ENCODE results near the gene VIL1. TPM values are rescaled to one million over a fixed set of nuclear protein-coding genes. Genes with fewer than 3 reads are reported as not detected.

The VIL1 gene
- polyA plus RNA-seq, 1 donor: not detected

DNA sequence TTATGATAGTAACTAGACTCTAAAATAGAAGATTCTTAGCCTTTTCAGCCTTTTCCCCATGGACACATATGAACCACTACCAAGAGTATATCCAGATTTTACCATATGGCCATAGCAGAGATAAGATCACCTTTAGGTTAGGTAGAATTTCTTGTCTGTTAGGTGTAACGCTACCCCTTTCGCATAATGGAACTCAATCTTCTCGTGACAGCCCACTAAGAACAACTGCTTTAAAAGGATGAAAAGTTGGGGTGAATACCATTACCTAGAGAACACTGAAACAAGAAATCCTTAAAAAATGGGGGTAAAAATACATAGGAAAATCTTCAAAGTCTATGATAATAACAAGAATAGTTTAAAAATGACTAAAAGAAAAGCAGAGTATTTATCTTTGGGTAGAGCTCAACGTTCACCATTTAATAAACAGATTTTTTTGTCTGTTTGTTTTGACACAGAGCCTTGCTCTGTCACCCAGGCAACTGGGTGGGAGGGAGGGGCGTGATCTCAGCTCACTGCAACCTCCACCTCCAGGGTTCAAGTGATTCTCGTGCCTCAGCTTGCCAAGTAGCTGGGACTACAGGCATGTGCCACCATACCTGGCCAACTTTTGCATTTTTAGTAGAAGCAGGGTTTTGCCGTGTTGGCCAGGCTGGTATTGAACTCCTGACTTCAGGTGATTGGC, 67.2 kb downstream of the VIL1 start:
- DNase-seq (ENCODE audit: low read depth): no peak

DNA sequence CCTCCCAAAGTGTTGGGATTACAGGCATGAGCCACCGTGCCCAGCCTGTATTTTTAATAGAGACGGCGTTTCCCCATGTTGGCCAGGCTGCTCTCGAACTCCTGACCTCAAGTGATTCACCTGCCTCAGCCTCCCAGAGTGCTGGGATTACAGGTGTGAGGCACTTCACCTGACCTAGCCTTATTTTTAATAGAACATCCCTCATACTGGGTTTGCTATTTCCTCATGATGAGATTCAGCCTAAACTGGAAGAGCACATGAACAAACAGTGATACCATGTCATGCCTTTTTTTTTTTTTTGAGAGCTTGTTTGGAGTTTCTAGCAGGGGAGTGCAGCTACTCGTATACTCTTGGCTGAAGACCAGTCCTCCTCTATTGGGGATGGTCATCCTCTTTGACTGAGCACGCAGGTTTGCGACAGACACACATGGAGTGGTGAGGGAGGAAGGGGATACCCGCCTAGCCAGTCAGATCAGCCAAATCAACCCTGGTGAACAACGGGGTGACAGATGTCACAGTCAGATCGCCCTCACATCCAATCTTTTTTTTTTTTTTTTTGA, 81.7 kb downstream of the VIL1 start:
- DNase-seq (ENCODE audit: low read depth): no peak

DNA sequence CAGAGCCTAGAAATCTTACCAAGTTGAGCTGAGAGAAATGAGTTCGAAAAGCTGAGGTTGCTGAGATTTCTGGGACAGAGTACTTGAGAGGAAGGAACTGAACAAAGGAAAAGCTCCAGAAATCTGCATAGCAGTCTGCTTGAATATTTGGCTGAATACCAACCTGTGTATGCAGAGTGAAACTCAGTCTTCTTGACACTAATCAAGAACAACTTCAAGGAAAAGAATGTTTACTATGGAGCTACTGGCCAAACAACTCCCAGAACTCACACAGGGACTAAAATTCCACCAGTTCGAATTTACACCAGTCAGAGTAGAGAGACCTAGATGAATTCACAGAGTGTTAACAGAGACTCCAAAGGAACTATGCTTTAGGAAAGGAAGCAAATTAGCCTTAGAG, 82.7 kb downstream of the VIL1 start:
- DNase-seq (ENCODE audit: low read depth): peak; percentile 8

Other genes with a start within 250 kb of the VIL1 start
- 205 TPM for gene ARPC2, start 201.9 kb upstream of the VIL1 start, polyA plus RNA-seq (ENCODE audit: insufficient read length)
- 2.3 TPM for gene GPBAR1, start 158.1 kb upstream of the VIL1 start, polyA plus RNA-seq (ENCODE audit: insufficient read length)
- 87.4 TPM for gene AAMP, start 149.0 kb upstream of the VIL1 start, polyA plus RNA-seq (ENCODE audit: insufficient read length)
- 47.4 TPM for gene PNKD, start 148.6 kb upstream of the VIL1 start, polyA plus RNA-seq (ENCODE audit: insufficient read length)
- 81.3 TPM for gene TMBIM1, start 126.6 kb upstream of the VIL1 start, polyA plus RNA-seq (ENCODE audit: insufficient read length)
- gene CATIP, start 62.3 kb upstream of the VIL1 start, polyA plus RNA-seq (ENCODE audit: insufficient read length): 0.15 TPM
- 0.37 TPM for gene SLC11A1, start 36.9 kb upstream of the VIL1 start, polyA plus RNA-seq (ENCODE audit: insufficient read length)
- gene CTDSP1, start 19.3 kb upstream of the VIL1 start, polyA plus RNA-seq (ENCODE audit: insufficient read length): 95.5 TPM
- 10.5 TPM for gene USP37, start 149.2 kb downstream of the VIL1 start, polyA plus RNA-seq (ENCODE audit: insufficient read length)
- 37.3 TPM for gene CNOT9, start 149.7 kb downstream of the VIL1 start, polyA plus RNA-seq (ENCODE audit: insufficient read length)
- 63.0 TPM for gene PLCD4, start 188.8 kb downstream of the VIL1 start, polyA plus RNA-seq (ENCODE audit: insufficient read length)
- gene ZNF142, start 240.5 kb downstream of the VIL1 start, polyA plus RNA-seq (ENCODE audit: insufficient read length): 12.7 TPM
- 32.9 TPM for gene BCS1L, start 240.6 kb downstream of the VIL1 start, polyA plus RNA-seq (ENCODE audit: insufficient read length)

All from forelimb muscle (tissue), 1 donor.